Endothelial cell (in vitro differentiated cells): ENCODE measurements around the gene POLN. TPM values are rescaled to one million over a fixed set of nuclear protein-coding genes. Genes with fewer than 3 reads are reported as not detected.

Experiments
- DNase-seq: peaks from one replicate; pipeline ENCODE4 v3.0.0; 2021; ENCODE audit warnings: low spot score
- H3K27ac Mint-ChIP-seq: one replicate; pipeline ENCODE4 v1.8.0; 2021; ENCODE audit warnings: mixed read lengths, inconsistent platforms; ENCODE audit not compliant: unreplicated experiment
- H3K27me3 Mint-ChIP-seq: one replicate; pipeline ENCODE4 v1.8.0; 2021; ENCODE audit warnings: mild to moderate bottlenecking, moderate library complexity, mixed read lengths, inconsistent platforms; ENCODE audit not compliant: unreplicated experiment
- H3K36me3 Mint-ChIP-seq: one replicate; pipeline ENCODE4 v1.8.0; 2021; ENCODE audit warnings: mild to moderate bottlenecking, low read depth, mixed read lengths, inconsistent platforms; ENCODE audit not compliant: unreplicated experiment
- H3K4me1 Mint-ChIP-seq: one replicate; pipeline ENCODE4 v1.8.0; 2021; ENCODE audit warnings: mild to moderate bottlenecking, mixed read lengths, inconsistent platforms; ENCODE audit not compliant: unreplicated experiment
- H3K4me3 Mint-ChIP-seq: one replicate; pipeline ENCODE4 v1.8.0; 2021; ENCODE audit warnings: mild to moderate bottlenecking, mixed read lengths, inconsistent platforms; ENCODE audit not compliant: unreplicated experiment
- H3K9me3 Mint-ChIP-seq: one replicate; pipeline ENCODE4 v1.8.0; 2021; ENCODE audit warnings: mixed read lengths, inconsistent platforms; ENCODE audit not compliant: unreplicated experiment
- CTCF ChIP-seq: fragments of 200-600 bp; sonication (generic); IDR thresholded peaks from one replicate; pipeline ENCODE4 v1.5.0; 2021; ENCODE audit warnings: antibody characterized with exemption; ENCODE audit not compliant: unreplicated experiment
- total RNA-seq: library from RNA; stranded (reverse); fragmentation: NEBNext Ultra II Directional; extraction: Animal tissue kit (Norgen Biotek cat#: 25700); gene quantifications from one replicate; pipeline ENCODE4 v1.2.1, GENCODE V29; 2021; ENCODE audit not compliant: unreplicated experiment

POLN gene
- total RNA-seq, 1 donor from 2014 or later, result 2.5 TPM

- TF ChIP-seq CTCF, result no peak
- no peak for DNase-seq
These were observed 47.5 kb upstream of the POLN start for GRCh38 chr4:2289311-2289954.

DNA sequence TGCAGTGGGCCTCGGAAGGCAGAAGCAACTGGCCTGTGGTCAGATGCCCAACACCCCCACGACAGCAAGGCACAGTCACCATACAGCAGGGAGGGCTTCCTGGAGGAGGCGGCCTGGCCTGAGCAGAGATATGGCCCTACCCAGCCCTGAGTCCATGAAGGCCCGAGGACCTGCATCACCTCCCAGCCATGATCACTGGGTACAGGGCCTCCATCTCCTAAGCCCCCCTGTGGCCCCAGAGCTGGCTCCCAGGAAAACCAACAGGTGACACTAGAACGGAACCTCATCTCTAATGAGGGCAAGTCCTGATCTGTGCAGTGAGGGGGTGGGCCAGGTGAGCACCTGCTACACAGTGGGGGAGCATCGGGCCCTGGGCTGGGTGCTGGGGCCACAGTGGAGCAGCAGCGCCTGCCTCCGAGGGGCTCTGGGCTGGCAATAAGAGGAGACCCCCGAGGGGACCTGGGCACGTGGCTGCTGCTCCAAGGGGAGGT is 46.2 kb upstream of the POLN start:
- TF ChIP-seq CTCF, result no peak
- no peak overlapping the region for H3K4me3 Mint-ChIP-seq
- H3K36me3 Mint-ChIP-seq, result no peaks in the 10 kb centered on the region
- no peak overlapping the region for H3K27ac Mint-ChIP-seq
- H3K4me1 Mint-ChIP-seq, result peaks cover 8% of the 10 kb centered on the region
- H3K27me3 Mint-ChIP-seq, result peaks cover 4% of the 10 kb centered on the region
- no peak for DNase-seq
- no peaks in the 10 kb centered on the region for H3K9me3 Mint-ChIP-seq

More at GRCh38 chr4:2289311-2289954, 47.5 kb upstream of the POLN start:
- H3K36me3 Mint-ChIP-seq, result no peaks in the 10 kb centered on the region
- no peaks in the 10 kb centered on the region for H3K9me3 Mint-ChIP-seq
- H3K4me1 Mint-ChIP-seq, result peaks cover 8% of the 10 kb centered on the region
- H3K4me3 Mint-ChIP-seq, result no peak overlapping the region
- peaks cover 2% of the 10 kb centered on the region for H3K27me3 Mint-ChIP-seq
- no peak overlapping the region for H3K27ac Mint-ChIP-seq

DNA sequence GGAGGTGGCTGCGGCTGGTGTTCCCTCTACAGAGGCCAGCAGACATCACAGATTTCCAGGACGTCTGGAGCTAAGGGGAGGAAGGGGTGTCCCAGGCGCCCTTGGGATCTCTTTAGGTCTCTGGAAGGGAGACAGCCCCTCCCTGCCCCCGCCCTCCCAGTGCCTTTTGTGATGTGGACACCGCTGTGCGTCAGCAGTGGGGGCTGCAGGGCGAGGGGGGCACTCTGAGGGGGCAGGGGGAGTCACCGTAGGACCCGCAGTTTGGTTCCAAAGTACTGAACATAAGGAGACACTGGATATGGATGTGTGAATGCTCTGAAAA is 45.6 kb upstream of the POLN start:
- Mint-ChIP-seq H3K36me3 (no peaks in the 10 kb centered on the region), H3K27ac (no peak overlapping the region), H3K27me3 (peaks cover 4% of the 10 kb centered on the region), H3K9me3 (no peaks in the 10 kb centered on the region), H3K4me3 (no peak overlapping the region), H3K4me1 (peaks cover 8% of the 10 kb centered on the region)
- no peak for TF ChIP-seq CTCF
- DNase-seq, result no peak

GRCh38 chr4:2286904-2287593 is 45.1 kb upstream of the POLN start:
- peaks cover 4% of the 10 kb centered on the region for H3K27me3 Mint-ChIP-seq
- H3K4me1 Mint-ChIP-seq, result peaks cover 8% of the 10 kb centered on the region
- no peaks in the 10 kb centered on the region for H3K9me3 Mint-ChIP-seq
- TF ChIP-seq CTCF, result no peak
- no peak for DNase-seq
- H3K36me3 Mint-ChIP-seq, result no peaks in the 10 kb centered on the region
- H3K27ac Mint-ChIP-seq, result peak overlapping the region; percentile 24
- no peak overlapping the region for H3K4me3 Mint-ChIP-seq

DNA sequence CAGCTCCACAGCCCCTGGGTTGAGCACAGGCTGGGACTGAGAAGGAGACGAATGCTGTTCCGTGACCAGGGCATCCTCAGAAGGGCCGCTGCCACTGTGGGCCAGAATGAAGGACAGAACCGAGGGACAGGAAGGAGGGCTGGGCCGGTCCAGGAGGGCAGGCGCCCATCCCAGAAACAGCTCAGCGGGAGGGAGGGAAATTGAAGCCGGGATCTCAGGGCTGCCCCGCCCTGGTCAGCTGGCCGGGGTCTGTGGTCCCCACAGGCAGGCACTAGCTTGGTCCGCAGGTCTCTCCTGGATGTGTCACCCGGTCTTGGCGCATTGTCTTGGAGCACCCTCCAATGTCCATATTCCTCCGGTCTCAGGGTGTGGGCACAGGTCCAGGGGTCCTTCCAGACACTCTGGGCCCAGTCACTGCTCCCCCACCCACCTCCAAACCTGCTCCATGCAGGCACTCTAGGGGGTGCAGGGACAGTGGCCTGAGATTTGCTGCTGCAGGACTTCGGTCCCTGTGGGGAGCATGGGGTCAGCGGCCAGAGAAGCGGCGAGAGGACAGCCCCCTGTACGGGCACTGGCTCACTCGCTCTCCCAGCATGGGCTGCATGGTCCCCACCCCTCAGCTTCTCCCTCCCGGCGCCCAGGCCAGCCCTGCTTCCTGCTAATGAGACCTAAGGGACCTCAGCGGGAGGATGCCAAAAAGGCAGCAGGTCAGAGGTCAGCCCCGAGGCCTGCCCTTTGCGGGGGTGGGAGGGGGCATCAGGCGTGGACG is 43.9 kb upstream of the POLN start:
- no peaks in the 10 kb centered on the region for H3K36me3 Mint-ChIP-seq
- peaks cover 8% of the 10 kb centered on the region for H3K4me1 Mint-ChIP-seq
- H3K27me3 Mint-ChIP-seq, result peaks cover 6% of the 10 kb centered on the region
- H3K27ac Mint-ChIP-seq, result no peak overlapping the region
- no peak for DNase-seq
- TF ChIP-seq CTCF, result no peak
- H3K9me3 Mint-ChIP-seq, result no peaks in the 10 kb centered on the region
- H3K4me3 Mint-ChIP-seq, result no peak overlapping the region
